WI38 (cell line): ENCODE measurements around the gene UBE2E1.

Experiments
- H3K4me3 ChIP-seq: 2 replicates; pipeline ENCODE4 v1.5.1; 2011; ENCODE audit warnings: low read depth, mild to moderate bottlenecking, control low read depth, low read length
- CTCF ChIP-seq: IDR thresholded peaks from 2 replicates; pipeline ENCODE4 v1.5.1; 2012; ENCODE audit warnings: low read depth, mild to moderate bottlenecking, control low read depth, low read length

The UBE2E1 gene

GRCh38 chr3:23932571-23932970 is 126.8 kb downstream of the UBE2E1 start:
- TF ChIP-seq CTCF, result no peak

GRCh38 chr3:23934253-23934652 is 128.5 kb downstream of the UBE2E1 start:
- TF ChIP-seq CTCF, result no peak
- H3K4me3 ChIP-seq, result no peak overlapping the region

More at GRCh38 chr3:23932571-23932970, 126.8 kb downstream of the UBE2E1 start:
- no peak overlapping the region for H3K4me3 ChIP-seq

GRCh38 chr3:23937296-23937695 is 131.5 kb downstream of the UBE2E1 start:
- no peak for TF ChIP-seq CTCF
- H3K4me3 ChIP-seq, result no peak overlapping the region

GRCh38 chr3:23938688-23939087 is 132.9 kb downstream of the UBE2E1 start:
- no peak for TF ChIP-seq CTCF
- no peak overlapping the region for H3K4me3 ChIP-seq

GRCh38 chr3:23940775-23941174 is 135.0 kb downstream of the UBE2E1 start:
- no peak overlapping the region for H3K4me3 ChIP-seq
- no peak for TF ChIP-seq CTCF
